SW 1271 (cell line): ENCODE data around the gene RNF130.
A peak's percentile ranks its signal among the peaks of the same experiment; 100 is the strongest.

ENCODE experiments used
- DNase-seq, 2 experiments: peaks; one replicate each; lab custom pipeline; 2025; lab: John Stamatoyannopoulos, UW

RNF130 gene

GRCh38 chr5:180085837-180086236 is 14.3 kb upstream of the RNF130 start:
- DNase-seq: no peak

DNA sequence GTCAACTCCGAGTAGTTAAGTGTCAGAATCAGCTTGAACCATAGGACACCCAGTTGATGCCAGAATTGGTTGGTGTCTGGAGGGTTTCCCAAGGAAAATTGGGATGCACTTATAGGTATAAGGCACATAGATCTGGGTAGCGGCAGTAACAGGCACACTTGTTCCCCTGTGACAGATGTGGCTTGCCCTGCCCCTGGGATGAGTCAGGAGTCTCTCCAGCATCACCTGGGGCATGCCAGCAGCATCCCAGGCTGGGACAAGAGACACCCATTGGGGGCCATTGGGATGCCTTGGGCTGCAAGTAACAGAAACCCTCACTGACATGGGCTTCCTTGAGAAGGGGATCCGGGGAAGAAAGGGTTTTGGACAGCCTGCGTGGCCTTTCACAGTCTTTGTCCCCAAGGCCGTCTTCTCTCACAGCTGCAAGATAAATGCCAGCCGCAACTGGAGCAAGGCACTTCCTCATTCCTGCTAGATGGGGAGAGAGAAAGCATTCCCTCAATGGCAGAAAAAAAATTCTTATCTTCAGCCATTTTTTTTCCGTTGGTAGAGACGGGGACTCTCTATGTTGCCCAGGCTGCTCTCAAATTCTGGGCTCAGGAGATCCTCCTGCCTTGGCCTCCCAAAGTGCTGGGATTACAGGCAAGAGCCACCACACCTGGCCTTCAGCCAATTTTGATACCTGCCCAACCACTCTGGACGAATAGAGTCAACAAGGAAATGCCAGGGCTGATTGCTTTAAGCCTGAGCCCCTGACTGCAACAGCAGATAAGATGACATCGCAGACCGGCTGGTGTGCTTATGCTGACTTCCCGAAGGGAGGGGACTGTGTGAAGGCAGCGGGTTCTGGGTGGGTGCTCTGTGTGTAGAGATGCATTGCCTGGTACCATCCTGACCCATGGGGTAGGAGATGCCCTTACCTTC is 13.3 kb upstream of the RNF130 start:
- no peak for DNase-seq

- no peak for DNase-seq
Measured at GRCh38 chr5:180083529-180084060, 12.0 kb upstream of the RNF130 start.

DNA sequence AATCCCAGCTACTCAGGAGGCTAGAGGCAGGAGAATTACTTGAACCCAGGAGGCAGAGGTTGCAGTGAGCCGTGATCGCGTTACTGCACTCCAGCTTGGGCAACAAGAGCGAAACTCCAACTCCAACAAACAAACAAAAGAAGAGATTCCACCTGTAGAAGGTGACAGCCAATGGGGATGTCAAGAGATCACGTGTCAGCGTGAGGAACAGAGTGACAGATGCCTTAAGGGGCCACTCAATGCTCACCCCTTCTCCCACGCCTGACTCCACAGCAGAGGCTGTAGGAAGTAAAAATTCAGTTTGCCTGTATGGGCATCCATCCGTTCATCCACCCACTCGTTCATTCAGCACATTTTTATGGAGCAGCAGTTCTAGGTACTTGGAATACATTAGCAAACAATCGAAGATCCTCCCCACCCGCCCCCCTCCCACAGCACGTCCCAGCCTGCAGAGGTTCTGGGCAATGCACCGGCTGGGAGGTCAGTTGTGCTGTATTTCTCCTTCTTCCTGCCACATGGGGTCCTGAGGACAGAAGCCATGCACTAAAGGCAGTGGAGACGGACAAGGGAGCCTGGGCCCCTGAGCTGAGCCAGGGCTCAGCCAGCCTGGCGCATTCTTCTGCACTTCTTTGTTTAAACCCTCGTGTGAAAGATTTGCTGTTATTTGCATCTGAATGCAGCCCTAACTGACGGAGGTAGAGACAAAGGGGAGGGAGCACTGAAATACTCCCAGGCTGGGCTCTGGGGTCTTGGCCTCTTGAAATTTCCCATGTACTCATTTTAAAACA is 11.3 kb upstream of the RNF130 start:
- DNase-seq: no peak

DNA sequence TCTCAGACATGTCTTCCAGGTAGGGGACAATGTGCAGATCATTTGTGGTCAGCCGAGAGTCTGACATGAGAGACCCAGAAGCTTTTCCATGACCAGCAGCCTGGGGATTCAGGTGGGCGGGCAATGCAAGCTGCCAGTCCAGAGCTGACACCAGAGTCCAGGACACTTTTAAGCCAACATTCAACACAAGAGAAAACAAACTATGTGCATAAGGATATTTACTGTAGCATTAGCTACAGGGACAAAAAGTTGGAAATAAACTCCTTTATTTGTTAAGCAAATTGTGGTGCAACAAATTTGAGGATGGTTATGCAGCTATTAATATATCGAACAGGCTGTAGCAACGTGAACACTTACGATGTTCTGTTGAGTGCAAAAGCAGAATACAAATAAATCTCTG is 9.9 kb upstream of the RNF130 start:
- DNase-seq: no peak

- DNase-seq: no peak
Measured at GRCh38 chr5:180080486-180081280, 9.1 kb upstream of the RNF130 start.

- DNase-seq: no peak
Measured at GRCh38 chr5:180079702-180080466, 8.3 kb upstream of the RNF130 start.

DNA sequence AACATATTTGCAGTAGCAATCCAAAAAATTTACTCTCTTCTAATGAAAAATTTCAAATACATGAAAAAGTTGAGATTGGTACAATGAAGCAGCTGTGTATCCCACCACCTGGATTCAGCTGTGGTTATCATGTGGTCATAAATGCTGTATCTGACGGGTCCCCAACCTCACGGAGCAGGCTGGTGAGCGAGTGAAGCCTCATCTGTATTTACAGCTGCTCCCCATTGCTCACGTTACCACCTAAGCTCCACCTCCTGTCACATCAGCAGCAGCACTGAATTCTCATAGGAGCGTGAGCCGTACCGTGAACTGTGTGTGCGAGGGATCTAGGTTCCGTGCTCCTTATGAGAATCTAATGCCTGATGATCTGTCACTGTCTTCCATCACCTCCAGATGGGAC is 6.8 kb upstream of the RNF130 start:
- no peak for DNase-seq

DNA sequence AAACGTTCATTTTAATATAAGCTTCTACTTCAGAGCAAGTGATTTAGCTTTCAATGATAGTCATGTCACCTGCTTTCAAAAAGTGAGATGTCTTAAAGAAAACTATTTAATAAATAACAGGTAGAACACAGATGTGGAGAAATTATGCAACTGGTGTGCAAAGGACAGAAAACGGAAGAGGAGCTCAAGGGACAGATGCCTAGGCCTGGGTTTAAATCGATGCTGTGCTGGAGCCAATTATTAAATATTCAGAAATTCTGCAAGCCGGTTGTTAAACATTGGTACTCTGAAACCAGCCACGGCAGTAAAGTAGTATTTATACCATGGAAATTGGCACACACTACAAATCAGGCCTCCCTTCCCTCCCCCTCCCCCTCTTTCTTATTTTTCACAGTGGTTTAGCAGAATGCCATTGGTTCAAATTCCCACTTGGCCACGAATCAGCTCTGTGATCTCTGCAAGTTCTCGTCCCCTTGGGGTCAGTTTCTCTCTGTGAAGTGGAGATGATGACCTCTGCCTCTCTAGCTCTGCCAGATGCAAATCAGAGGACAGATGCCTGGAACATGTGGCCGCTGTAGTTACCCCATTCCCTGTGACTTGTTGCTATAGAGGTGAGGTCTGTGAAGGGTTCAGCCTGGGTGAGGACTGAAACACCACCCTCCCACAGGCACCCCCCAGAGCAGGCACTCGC is 6.2 kb upstream of the RNF130 start:
- no peak for DNase-seq

- DNase-seq: no peak
Measured at GRCh38 chr5:180075703-180076102, 4.1 kb upstream of the RNF130 start.

DNA sequence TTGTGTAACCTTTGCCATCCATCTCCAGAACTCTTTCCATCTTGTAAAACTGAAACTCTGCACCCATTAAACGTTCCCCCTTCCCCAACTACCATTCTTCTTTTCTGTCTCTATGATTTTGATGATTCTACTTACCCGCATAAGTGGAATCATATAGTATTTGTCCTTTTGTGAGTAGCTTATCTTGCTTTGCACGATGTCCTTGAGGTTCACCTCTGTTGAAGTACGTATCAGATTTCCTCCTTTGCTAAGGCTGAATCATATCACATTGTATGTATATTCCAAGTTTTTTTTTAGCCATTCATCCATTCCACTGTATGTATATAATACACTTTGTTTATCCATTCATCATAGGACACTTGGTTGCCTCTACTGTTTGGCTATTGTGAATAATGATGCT is 2.9 kb upstream of the RNF130 start:
- no peak for DNase-seq

- DNase-seq: no peak
Measured at GRCh38 chr5:180072556-180072955, 997 bp upstream of the RNF130 start.

DNA sequence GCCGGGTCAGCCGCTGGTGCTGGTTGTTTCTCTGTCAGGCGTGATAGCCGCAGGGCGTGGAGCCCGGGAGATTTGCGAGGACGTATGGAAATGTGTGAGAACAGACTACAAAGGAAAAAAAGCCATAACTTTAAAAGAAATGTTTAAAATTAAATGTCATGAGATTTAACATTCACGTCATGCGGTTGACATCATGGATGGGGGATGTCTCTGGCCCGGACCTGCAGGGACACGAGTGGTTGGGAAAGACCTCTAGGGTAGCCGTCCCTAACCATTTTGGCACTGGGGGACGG is 643 bp upstream of the RNF130 start:
- DNase-seq: no peak

GRCh38 chr5:180070756-180071530 is 616 bp downstream of the RNF130 start:
- DNase-seq: peak in 1 of 2 experiments; percentile 43

DNA sequence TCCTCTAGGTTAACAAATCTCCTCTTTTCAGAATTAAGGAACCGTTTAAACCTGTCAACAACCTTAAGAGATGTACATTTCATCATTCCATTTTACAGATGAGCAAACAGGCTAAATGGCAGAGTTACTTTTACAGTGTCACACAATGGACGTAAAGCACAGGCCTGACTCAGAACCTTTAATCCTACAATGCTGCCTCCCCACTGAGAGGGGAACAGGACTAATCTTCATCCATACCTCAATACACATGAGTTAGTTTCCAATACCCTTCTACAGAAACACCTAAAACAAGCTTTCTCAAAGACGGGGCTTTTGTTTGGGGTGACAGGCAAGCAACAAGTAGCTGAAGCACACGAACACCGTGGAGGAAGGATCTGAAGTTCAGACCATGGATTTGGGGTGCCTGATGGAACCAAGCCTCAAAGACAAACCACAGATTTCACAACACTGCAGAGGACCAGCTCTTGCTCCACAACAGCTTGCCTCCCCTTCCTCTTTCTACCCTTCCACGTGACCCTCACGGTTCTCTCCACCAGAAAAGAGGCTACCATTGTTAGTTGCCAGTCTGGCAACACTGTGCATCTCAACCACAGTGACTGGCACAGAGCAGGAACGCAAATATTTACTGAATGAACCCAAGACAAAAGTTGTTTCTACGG is 1.8 kb downstream of the RNF130 start:
- DNase-seq: no peak

GRCh38 chr5:180068519-180069090 is 3.0 kb downstream of the RNF130 start:
- DNase-seq: no peak

DNA sequence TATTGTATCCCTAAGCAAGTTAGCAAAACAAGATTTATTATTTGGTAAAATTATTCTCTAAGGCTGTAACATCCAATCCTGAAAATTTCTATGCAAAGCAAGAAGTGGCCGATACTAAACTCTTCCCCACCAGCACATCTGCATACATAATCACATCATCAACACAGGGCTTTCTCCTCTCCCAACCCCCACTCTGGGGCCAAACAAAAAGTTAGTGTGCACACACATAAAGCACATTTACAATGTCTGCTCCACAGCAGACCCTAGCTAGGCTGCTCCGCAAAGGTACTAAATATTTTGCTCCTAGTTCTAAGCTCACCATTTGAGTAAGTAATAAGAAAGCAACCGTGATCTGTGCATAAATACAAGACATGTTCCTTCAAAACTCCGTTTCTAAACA is 3.6 kb downstream of the RNF130 start:
- DNase-seq: no peak

DNA sequence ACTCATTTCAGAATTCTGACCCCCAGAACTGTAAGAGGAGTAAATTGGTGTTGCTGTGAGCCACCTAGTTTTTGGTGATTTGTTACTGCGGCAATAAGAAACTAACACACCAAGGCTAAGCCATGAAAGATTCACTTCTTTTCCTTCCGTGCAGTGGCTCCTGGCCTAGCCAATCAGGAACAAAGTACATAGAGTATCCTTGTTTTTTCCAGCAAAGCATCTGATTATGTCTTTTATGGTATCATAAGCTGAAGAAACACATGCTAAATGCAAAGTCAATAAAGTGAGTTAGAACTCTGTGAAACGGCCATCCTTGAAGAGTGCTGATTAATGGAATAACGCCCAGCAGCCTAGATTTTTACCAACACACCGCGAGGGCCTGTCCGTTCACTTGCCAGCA is 11.4 kb downstream of the RNF130 start:
- DNase-seq: no peak

- DNase-seq: no peak
Measured at GRCh38 chr5:180059326-180059725, 12.2 kb downstream of the RNF130 start.
